H9 (cell line): ENCODE measurements around the gene PRR11. TPM values are rescaled to one million over a fixed set of nuclear protein-coding genes. Genes with fewer than 3 reads are reported as not detected.

ENCODE experiments used
- DNase-seq: peaks from one replicate; pipeline ENCODE4 v3.0.0-alpha.2; 2017
- H2AFZ ChIP-seq: one replicate; pipeline ENCODE4 v1.6.1; 2013; ENCODE audit warnings: mild to moderate bottlenecking, low read length, control low read depth, moderate library complexity
- H2AK5ac ChIP-seq: 2 replicates; pipeline ENCODE4 v1.6.1; 2013; ENCODE audit warnings: low read length, control low read depth, mixed read lengths; ENCODE audit not compliant: insufficient read length
- H2BK120ac ChIP-seq: one replicate; pipeline ENCODE4 v1.6.1; 2013; ENCODE audit warnings: low read depth, mild to moderate bottlenecking, low read length, control low read depth, inconsistent platforms; ENCODE audit not compliant: poor library complexity, severe bottlenecking
- H2BK12ac ChIP-seq: 2 replicates; pipeline ENCODE4 v1.6.1; 2013; ENCODE audit warnings: low read length, control low read depth, mixed read lengths, low read depth; ENCODE audit not compliant: insufficient read length
- H2BK15ac ChIP-seq: 2 replicates; pipeline ENCODE4 v1.6.1; 2013; ENCODE audit warnings: low read depth, low read length, control low read depth
- H2BK20ac ChIP-seq: one replicate; pipeline ENCODE4 v1.6.1; 2013; ENCODE audit warnings: low read depth, mild to moderate bottlenecking, low read length, control low read depth, inconsistent platforms; ENCODE audit not compliant: poor library complexity, severe bottlenecking
- H2BK5ac ChIP-seq: 2 replicates; pipeline ENCODE4 v1.6.1; 2013; ENCODE audit warnings: low read length, control low read depth, mixed read lengths; ENCODE audit not compliant: insufficient read length
- H3K14ac ChIP-seq: 2 replicates; pipeline ENCODE4 v1.6.1; 2013; ENCODE audit warnings: low read length, control low read depth; ENCODE audit not compliant: insufficient read depth
- H3K18ac ChIP-seq: 2 replicates; pipeline ENCODE4 v1.6.1; 2013; ENCODE audit warnings: low read depth, mild to moderate bottlenecking, mixed read lengths, low read length, control low read depth; ENCODE audit not compliant: insufficient read length
- H3K23ac ChIP-seq: 2 replicates; pipeline ENCODE4 v1.6.1; 2013; ENCODE audit warnings: low read length, control low read depth, mixed read lengths, low read depth; ENCODE audit not compliant: insufficient read length
- H3K23me2 ChIP-seq: 2 replicates; pipeline ENCODE4 v1.6.1; 2013; ENCODE audit warnings: low read depth, mild to moderate bottlenecking, mixed read lengths, low read length, control low read depth; ENCODE audit not compliant: insufficient read length, poor library complexity, severe bottlenecking
- H3K27ac ChIP-seq: 2 replicates; pipeline ENCODE4 v1.5.1; 2013; ENCODE audit warnings: low read length, control low read depth, mixed read lengths, low read depth; ENCODE audit not compliant: insufficient read length
- H3K27me3 ChIP-seq: 2 replicates; pipeline ENCODE4 v1.6.1; 2013; ENCODE audit warnings: low read length, control low read depth, inconsistent platforms; ENCODE audit not compliant: insufficient read depth
- H3K4ac ChIP-seq: 2 replicates; pipeline ENCODE4 v1.6.1; 2013; ENCODE audit warnings: low read depth, mild to moderate bottlenecking, control low read depth, inconsistent platforms, low read length, moderate library complexity
- H3K4me1 ChIP-seq: 2 replicates; pipeline ENCODE4 v1.6.1; 2013; ENCODE audit warnings: low read length, control low read depth, inconsistent platforms; ENCODE audit not compliant: insufficient read depth
- H3K4me2 ChIP-seq: 2 replicates; pipeline ENCODE4 v1.6.1; 2013; ENCODE audit warnings: low read length, control low read depth, mixed read lengths; ENCODE audit not compliant: insufficient read length, insufficient read depth
- H3K56ac ChIP-seq: 2 replicates; pipeline ENCODE4 v1.6.1; 2013; ENCODE audit warnings: low read depth, mild to moderate bottlenecking, mixed read lengths, low read length, control low read depth; ENCODE audit not compliant: insufficient read length
- H3K79me1 ChIP-seq: 2 replicates; pipeline ENCODE4 v1.6.1; 2013; ENCODE audit warnings: low read depth, mild to moderate bottlenecking, moderate library complexity, low read length, control low read depth, inconsistent platforms; ENCODE audit not compliant: insufficient read depth, poor library complexity, severe bottlenecking
- H3K79me2 ChIP-seq: 2 replicates; pipeline ENCODE4 v1.6.1; 2013; ENCODE audit warnings: low read length, control low read depth, inconsistent platforms; ENCODE audit not compliant: insufficient read depth
- H3K9ac ChIP-seq: 2 replicates; pipeline ENCODE4 v1.6.1; 2013; ENCODE audit warnings: low read length, control low read depth, mixed read lengths; ENCODE audit not compliant: insufficient read length; ENCODE audit errors: extremely low read depth
- H3K9me3 ChIP-seq: one replicate; pipeline ENCODE4 v1.6.1; 2013; ENCODE audit warnings: low read depth, low read length, inconsistent platforms; ENCODE audit not compliant: control insufficient read depth
- H3T11ph ChIP-seq: one replicate; pipeline ENCODE4 v1.6.1; 2013; ENCODE audit warnings: mild to moderate bottlenecking, low read length, control low read depth, inconsistent platforms
- H4K20me1 ChIP-seq: one replicate; pipeline ENCODE4 v1.6.1; 2013; ENCODE audit not compliant: control insufficient read depth, insufficient read length, insufficient read depth
- H4K5ac ChIP-seq: 2 replicates; pipeline ENCODE4 v1.6.1; 2013; ENCODE audit warnings: low read depth, mild to moderate bottlenecking, mixed read lengths, low read length, control low read depth; ENCODE audit not compliant: insufficient read length
- H4K8ac ChIP-seq: replicated peaks from 2 replicates; pipeline ENCODE4 v1.6.1; 2013; ENCODE audit warnings: low read length, control low read depth, mixed read lengths, low read depth; ENCODE audit not compliant: insufficient read length
- H4K91ac ChIP-seq: 2 replicates; pipeline ENCODE4 v1.6.1; 2013; ENCODE audit warnings: low read depth, mild to moderate bottlenecking, moderate library complexity, mixed read lengths, low read length, control low read depth; ENCODE audit not compliant: insufficient read length
- H3K27ac Mint-ChIP-seq, 3 experiments: 2 replicates in 2 of 3; 3 replicates in 1 of 3; pipeline ENCODE4 v1.8.0; 2020 to 2021; ENCODE audit warnings: mixed read lengths in 3 of 3, mild to moderate bottlenecking in 1 of 3, moderate library complexity in 1 of 3
- H3K27me3 Mint-ChIP-seq: 2 replicates; pipeline ENCODE4 v1.8.0; 2021; ENCODE audit warnings: low read depth, mild to moderate bottlenecking, moderate library complexity, mixed read lengths
- H3K36me3 Mint-ChIP-seq, 3 experiments: 2 replicates in 2 of 3; 3 replicates in 1 of 3; pipeline ENCODE4 v1.8.0; 2020 to 2021; ENCODE audit warnings: low read depth in 3 of 3, mixed read lengths in 3 of 3; ENCODE audit not compliant: insufficient read depth in 1 of 3
- H3K4me1 Mint-ChIP-seq, 2 experiments: 2 replicates each; pipeline ENCODE4 v1.8.0; 2020; ENCODE audit warnings: mixed read lengths in 2 of 2
- H3K4me3 Mint-ChIP-seq, 2 experiments: 2 replicates in 1 of 2; 3 replicates in 1 of 2; pipeline ENCODE4 v1.8.0; 2020 to 2021; ENCODE audit warnings: mild to moderate bottlenecking in 2 of 2, mixed read lengths in 2 of 2, moderate library complexity in 1 of 2
- H3K9me3 Mint-ChIP-seq, 2 experiments: 2 replicates in 1 of 2; 3 replicates in 1 of 2; pipeline ENCODE4 v1.8.0; 2020; ENCODE audit warnings: mild to moderate bottlenecking in 2 of 2, mixed read lengths in 2 of 2, moderate library complexity in 1 of 2
- CTCF ChIP-seq: fragments of 200-600 bp; sonication (generic); conservative IDR thresholded peaks from 3 replicates; pipeline ENCODE4 v1.8.0; 2021; ENCODE audit warnings: antibody characterized with exemption, mild to moderate bottlenecking
- total RNA-seq: library from RNA; stranded (reverse); gene quantifications from 2 replicates; pipeline ENCODE4 v1.2.1, GENCODE V29; 2021

The PRR11 gene
- total RNA-seq, 1 experiment from 2014 or later, result 70.7 TPM

GRCh38 chr17:59185997-59186396, 30.5 kb downstream of the PRR11 start:
- H3K9ac ChIP-seq, result no peak overlapping the region
- H3T11ph ChIP-seq, result no peak overlapping the region
- no peak for TF ChIP-seq CTCF
- no peaks in the 10 kb centered on the region for H3K79me1 ChIP-seq
- H4K5ac ChIP-seq, result no peak overlapping the region
- H3K4me3 Mint-ChIP-seq, result no peak overlapping the region
- no peaks in the 10 kb centered on the region for H3K9me3 Mint-ChIP-seq
- no peak overlapping the region for H2AFZ ChIP-seq
- no peaks in the 10 kb centered on the region for H4K20me1 ChIP-seq
- no peak overlapping the region for H3K14ac ChIP-seq
- H2BK20ac ChIP-seq, result no peak overlapping the region
- peaks cover 26 to 62% (median 60%) of the 10 kb centered on the region in 3 experiments for H3K36me3 Mint-ChIP-seq
- H4K8ac ChIP-seq, result no peak overlapping the region
- no peaks in the 10 kb centered on the region; the same call in 1 of the 2 replicates for H3K79me2 ChIP-seq
- H2BK120ac ChIP-seq, result no peak overlapping the region
- no peak overlapping the region for H2BK5ac ChIP-seq
- H3K4me1 Mint-ChIP-seq, result no peaks in the 10 kb centered on the region
- H3K23me2 ChIP-seq, result no peaks in the 10 kb centered on the region
- no peak overlapping the region for H2BK12ac ChIP-seq
- DNase-seq, result no peak
- H3K56ac ChIP-seq, result no peak overlapping the region
- H3K27me3 ChIP-seq, result no peaks in the 10 kb centered on the region
- no peak overlapping the region for H2BK15ac ChIP-seq
- no peak overlapping the region for H2AK5ac ChIP-seq
- no peak overlapping the region for H3K23ac ChIP-seq
- H3K27ac ChIP-seq, result no peak overlapping the region
- H3K18ac ChIP-seq, result no peak overlapping the region
- no peak overlapping the region for H3K4ac ChIP-seq
- no peaks in the 10 kb centered on the region for H3K9me3 ChIP-seq
- no peaks in the 10 kb centered on the region for H3K27me3 Mint-ChIP-seq
- no peak overlapping the region for H3K27ac Mint-ChIP-seq
- H4K91ac ChIP-seq, result no peak overlapping the region
- H3K4me2 ChIP-seq, result no peak overlapping the region
- no peaks in the 10 kb centered on the region for H3K4me1 ChIP-seq
